HG02610 (cell line): ENCODE measurements around the gene MYO18A.

Experiments used
- ATAC-seq: cut with Tn5 transposase; IDR thresholded peaks from one replicate; pipeline ENCODE4 v1.9.1; 2021; ENCODE audit warnings: mild to moderate bottlenecking, moderate library complexity; ENCODE audit not compliant: unreplicated experiment

MYO18A gene

GRCh38 chr17:29127840-29128239 is 52.4 kb downstream of the MYO18A start:
- no peak for ATAC-seq

GRCh38 chr17:29126268-29126930 is 53.8 kb downstream of the MYO18A start:
- ATAC-seq, result no peak

- no peak for ATAC-seq
Measured at GRCh38 chr17:29125651-29126050, 54.5 kb downstream of the MYO18A start.

GRCh38 chr17:29124925-29125273 is 55.3 kb downstream of the MYO18A start:
- ATAC-seq, result no peak

GRCh38 chr17:29124135-29124924 is 55.9 kb downstream of the MYO18A start:
- no peak for ATAC-seq

GRCh38 chr17:29123111-29123510 is 57.1 kb downstream of the MYO18A start:
- no peak for ATAC-seq

- ATAC-seq, result no peak
Measured at GRCh38 chr17:29121442-29121841, 58.8 kb downstream of the MYO18A start.

- ATAC-seq, result no peak
Measured at GRCh38 chr17:29120433-29120832, 59.8 kb downstream of the MYO18A start.

GRCh38 chr17:29119265-29119664 is 60.9 kb downstream of the MYO18A start:
- no peak for ATAC-seq

- no peak for ATAC-seq
Measured at GRCh38 chr17:29116804-29117753, 63.1 kb downstream of the MYO18A start.

GRCh38 chr17:29115961-29116803 is 64.0 kb downstream of the MYO18A start:
- ATAC-seq, result no peak

GRCh38 chr17:29115435-29115834 is 64.8 kb downstream of the MYO18A start:
- ATAC-seq, result no peak

GRCh38 chr17:29114141-29114540 is 66.1 kb downstream of the MYO18A start:
- no peak for ATAC-seq

GRCh38 chr17:29113334-29113733 is 66.9 kb downstream of the MYO18A start:
- ATAC-seq, result no peak

- ATAC-seq, result no peak
Measured at GRCh38 chr17:29112771-29113295, 67.4 kb downstream of the MYO18A start.

- ATAC-seq, result no peak
Measured at GRCh38 chr17:29111816-29112499, 68.2 kb downstream of the MYO18A start.

- ATAC-seq, result no peak
Measured at GRCh38 chr17:29110372-29110757, 69.8 kb downstream of the MYO18A start.

GRCh38 chr17:29109477-29110371 is 70.5 kb downstream of the MYO18A start:
- ATAC-seq, result no peak
